Activated CD8-positive, alpha-beta memory T cell treated with anti-CD3 and anti-CD28 coated beads for 36 hours (primary cell): ENCODE measurements around the gene METTL26. TPM values are rescaled to one million over a fixed set of nuclear protein-coding genes. Genes with fewer than 3 reads are reported as not detected.

Source experiments
- CTCF ChIA-PET: fragments of 350-600 bp; sonication (Branson Sonifier 250); formaldehyde crosslinking; loops from one replicate; lab custom pipeline; 2021; ENCODE audit warnings: antibody characterized with exemption; lab: Charles Lee
- POLR2A ChIA-PET: fragments of 350-600 bp; sonication (Branson Sonifier 250); formaldehyde crosslinking; loops from one replicate; lab custom pipeline; 2021; ENCODE audit warnings: antibody characterized with exemption; lab: Charles Lee
- total RNA-seq, 2 experiments: library from RNA; stranded (reverse); gene quantifications; one replicate each; pipeline ENCODE4 v1.2.3, GENCODE V29; 2021

METTL26 gene
- total RNA-seq, 2 experiments from 2014 or later, result 136 to 137 TPM

DNA sequence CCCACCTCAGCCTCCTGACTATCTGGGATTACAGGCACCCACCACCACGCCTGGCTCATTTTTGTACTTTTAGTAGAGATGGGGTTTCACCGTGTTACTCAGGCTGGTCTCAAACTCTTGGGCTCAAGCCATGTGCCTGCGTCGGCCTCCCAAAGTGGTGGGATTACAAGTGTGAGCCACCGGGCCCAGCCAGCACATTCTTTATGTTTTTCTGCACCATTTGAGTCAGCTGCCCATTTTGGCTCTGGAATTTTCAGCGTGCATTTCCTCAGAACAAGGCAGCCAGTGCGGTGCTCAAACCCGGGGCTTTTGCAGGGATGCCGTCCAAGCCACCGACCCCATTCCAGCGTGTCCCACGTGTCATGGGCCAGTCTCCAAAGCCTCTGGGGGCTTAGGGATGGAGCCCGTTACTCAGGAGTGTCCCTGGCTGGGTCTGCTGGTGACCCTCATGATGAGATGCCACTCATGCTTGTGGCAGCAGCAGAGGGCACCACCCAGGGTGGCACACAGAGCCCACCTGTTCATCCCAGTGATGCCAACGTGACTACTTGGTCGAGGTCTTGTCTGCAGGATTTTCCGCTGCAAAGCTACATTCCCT is 50.0 kb downstream of the METTL26 start:
- POLR2A ChIA-PET, result no interaction called here
- CTCF ChIA-PET, result interaction anchor here (2.8 kb wide), 1 partner anchor 8 kb away, joined by 17 read pairs; no protein-coding TSS in a partner anchor

DNA sequence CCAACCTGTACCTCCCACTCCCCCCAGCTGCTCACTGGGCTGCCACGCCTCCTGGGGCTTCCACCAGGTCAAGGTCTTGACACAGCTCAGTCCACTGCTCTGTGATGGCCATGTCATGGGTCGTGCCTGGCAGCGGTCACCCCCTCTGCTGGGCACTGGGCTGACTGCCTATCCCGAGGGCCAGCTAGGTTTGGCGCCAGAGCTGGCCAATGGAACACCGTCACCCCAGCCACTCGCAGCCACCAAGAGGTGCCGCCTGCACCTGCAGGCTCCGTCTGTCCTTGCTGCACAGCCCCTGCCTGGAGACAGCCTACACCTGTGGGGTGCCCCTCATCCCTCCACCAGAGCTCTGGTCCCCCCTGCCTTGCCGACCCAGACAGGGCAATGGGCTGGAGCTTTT is 50.8 kb downstream of the METTL26 start:
- POLR2A ChIA-PET, result interaction anchor here (0.5 to 0.8 kb wide), 2 partner anchors 18 to 55 kb away, joined by 5 read pairs; partner anchors contain the start of gene NHLRC4
- CTCF ChIA-PET, result no interaction called here

Other genes with a start within 250 kb of the METTL26 start
- gene NME4, start 239.1 kb downstream of the METTL26 start, total RNA-seq, result 10 to 100 TPM; 16.6 to 17.7 TPM
- gene DECR2, start 234.4 kb downstream of the METTL26 start, total RNA-seq, result 10 to 100 TPM in 1 of 2 experiments, 1 to 10 TPM in 1; 8.2 to 10.2 TPM
- 10 to 100 TPM; 28.2 to 29.3 TPM for gene RAB11FIP3, start 210.7 kb downstream of the METTL26 start, total RNA-seq
- gene CAPN15, start 108.6 kb downstream of the METTL26 start, total RNA-seq, result 100 to 1,000 TPM; 107 to 108 TPM
- not detected for gene PRR35, start 75.9 kb downstream of the METTL26 start, total RNA-seq
- gene NHLRC4, start 69.3 kb downstream of the METTL26 start, total RNA-seq, result under 1 TPM; 0.25 to 0.27 TPM
- 10 to 100 TPM; 46.7 to 50.8 TPM for gene PIGQ, start 66.3 kb downstream of the METTL26 start, total RNA-seq
- 10 to 100 TPM in 1 of 2 experiments, 1 to 10 TPM in 1; 8.9 to 11.1 TPM for gene RAB40C, start 46.2 kb downstream of the METTL26 start, total RNA-seq
- under 1 TPM; 0.15 to 0.19 TPM for gene WFIKKN1, start 5.3 kb downstream of the METTL26 start, total RNA-seq
- 10 to 100 TPM; 63.5 to 73.0 TPM for gene MCRIP2, start 5.5 kb upstream of the METTL26 start, total RNA-seq
- gene WDR90, start 13.1 kb upstream of the METTL26 start, total RNA-seq, result 10 to 100 TPM; 87.3 to 89.6 TPM
- gene RHOT2, start 31.8 kb upstream of the METTL26 start, total RNA-seq, result 100 to 1,000 TPM; 136 to 147 TPM
- under 1 TPM; 0.48 to 0.63 TPM for gene RHBDL1, start 39.4 kb upstream of the METTL26 start, total RNA-seq
- 100 to 1,000 TPM; 100 to 106 TPM for gene STUB1, start 44.1 kb upstream of the METTL26 start, total RNA-seq
- 10 to 100 TPM; 48.7 to 49.3 TPM for gene JMJD8, start 48.0 kb upstream of the METTL26 start, total RNA-seq
- 10 to 100 TPM; 22.0 to 23.6 TPM for gene WDR24, start 54.1 kb upstream of the METTL26 start, total RNA-seq
- 1 to 10 TPM; 4.1 to 5.7 TPM for gene FBXL16, start 69.5 kb upstream of the METTL26 start, total RNA-seq
- 10 to 100 TPM; 35.3 to 37.7 TPM for gene METRN, start 78.8 kb upstream of the METTL26 start, total RNA-seq
- 10 to 100 TPM; 69.1 to 69.9 TPM for gene ANTKMT, start 84.8 kb upstream of the METTL26 start, total RNA-seq
- 1 to 10 TPM; 8.6 TPM for gene CCDC78, start 90.1 kb upstream of the METTL26 start, total RNA-seq
- gene HAGHL, start 90.8 kb upstream of the METTL26 start, total RNA-seq, result 10 to 100 TPM; 29.0 to 31.5 TPM
- gene CIAO3, start 104.7 kb upstream of the METTL26 start, total RNA-seq, result 10 to 100 TPM; 33.4 to 34.5 TPM
- not detected for gene MSLN, start 124.4 kb upstream of the METTL26 start, total RNA-seq
- 10 to 100 TPM; 40.6 to 44.4 TPM for gene RPUSD1, start 152.1 kb upstream of the METTL26 start, total RNA-seq
- gene CHTF18, start 152.3 kb upstream of the METTL26 start, total RNA-seq, result 100 to 1,000 TPM; 122 to 128 TPM
- not detected for gene GNG13, start 164.4 kb upstream of the METTL26 start, total RNA-seq